Loucy (cell line): ENCODE measurements around the gene PCIF1.

Experiments used
- CTCF ChIP-seq: fragments of 200-600 bp; sonication (generic); conservative IDR thresholded peaks from 2 replicates; pipeline ENCODE4 v1.5.1; 2014; ENCODE audit warnings: mild to moderate bottlenecking, antibody characterized with exemption, low read length
- EZH2phosphoT487 ChIP-seq: fragments of 200-600 bp; IDR thresholded peaks from 2 replicates; pipeline ENCODE4 v1.6.1; 2018; ENCODE audit warnings: antibody characterized with exemption, mild to moderate bottlenecking, moderate library complexity, borderline replicate concordance

- no peak for TF ChIP-seq CTCF
- no peak for TF ChIP-seq EZH2phosphoT487
These were observed 16.2 kb upstream of the PCIF1 start for GRCh38 chr20:45918182-45918737.
